Measurements from ENCODE around the gene ZNF804A.

- TF ChIP-seq CTCF (IDR thresholded peaks at IDR 0.05) (no peak), POLR2A (IDR thresholded peaks at IDR 0.05) (no peak)
These were observed 279.6 kb downstream of the ZNF804A start for GRCh38 chr2:184877909-184878308.
